ENCODE results near the gene FASLG. TPM values are rescaled to one million over a fixed set of nuclear protein-coding genes. Genes with fewer than 3 reads are reported as not detected.

Gene FASLG

DNA sequence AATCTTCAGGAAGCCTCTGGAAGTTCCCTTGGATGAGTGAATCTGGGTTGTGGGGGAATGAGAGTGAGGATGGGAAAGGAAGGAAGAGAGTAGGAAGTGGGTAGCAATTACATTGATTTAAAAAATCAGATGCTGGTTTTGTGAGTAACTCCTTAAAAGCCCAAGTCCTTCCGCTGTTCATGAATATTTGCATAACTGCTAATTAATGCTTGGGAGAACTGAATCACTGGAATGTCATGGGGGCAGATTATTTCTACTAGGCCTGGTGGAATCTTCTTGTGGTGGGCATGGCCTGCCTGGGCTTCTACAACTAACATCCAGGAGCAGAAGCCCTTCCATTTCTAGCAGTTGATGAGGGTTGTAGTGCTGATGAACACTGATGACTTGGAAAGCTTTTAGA is 52.7 kb downstream of the FASLG start:
- Histone ChIP-seq H3K4me3 (ENCODE audit: low read length) (no peak overlapping the region), H3K27me3 (ENCODE audit: control insufficient read depth, insufficient read depth, low read length) (no peaks in the 10 kb centered on the region), H3K4me1 (ENCODE audit: control insufficient read depth, insufficient read depth, low read length) (no peaks in the 10 kb centered on the region), H3K4me2 (ENCODE audit: low read length) (no peak overlapping the region), H3K9me3 (replicated peaks; ENCODE audit: low read length) (no peaks in the 10 kb centered on the region), H3K9ac (ENCODE audit: low read depth, low read length) (no peak overlapping the region), H3K36me3 (ENCODE audit: insufficient read depth, low read length) (no peaks in the 10 kb centered on the region)

DNA sequence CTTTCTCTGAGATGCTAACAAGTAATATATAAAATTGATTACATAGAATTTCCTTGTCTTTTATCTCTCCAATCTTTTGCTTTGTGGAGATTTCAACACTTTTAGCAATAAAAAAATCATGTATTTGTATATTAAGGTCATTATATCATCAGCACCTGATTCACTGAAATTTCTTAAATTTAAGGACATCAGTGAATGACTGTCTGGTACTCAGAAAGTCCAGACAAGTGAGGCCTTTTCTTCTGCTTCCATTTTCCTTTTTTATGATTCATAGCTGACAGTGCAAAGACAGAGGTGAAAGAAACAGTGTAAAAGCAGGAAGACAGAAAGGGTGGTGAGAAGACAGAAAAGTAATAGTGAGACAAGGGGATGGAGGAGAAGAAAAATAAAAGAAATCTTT is 54.6 kb downstream of the FASLG start:
- Histone ChIP-seq H3K27me3 (ENCODE audit: control insufficient read depth, insufficient read depth, low read length) (no peaks in the 10 kb centered on the region), H3K36me3 (ENCODE audit: insufficient read depth, low read length) (no peaks in the 10 kb centered on the region), H3K4me1 (ENCODE audit: control insufficient read depth, insufficient read depth, low read length) (no peaks in the 10 kb centered on the region), H3K4me3 (ENCODE audit: low read length) (no peak overlapping the region), H3K9me3 (replicated peaks; ENCODE audit: low read length) (no peaks in the 10 kb centered on the region), H3K9ac (ENCODE audit: low read depth, low read length) (no peak overlapping the region), H3K4me2 (ENCODE audit: low read length) (no peak overlapping the region)

Small RNAs within 50 kb of the gene (small RNA-seq; reads per million reads assigned to genes)
- gene RNU6-693P = not detected
